H1 (cell line): ENCODE data around the gene ACTRT1. TPM values are rescaled to one million over a fixed set of nuclear protein-coding genes. Genes with fewer than 3 reads are reported as not detected.

Source experiments
- ASH2L ChIP-seq: fragments of 200-600, 300-600 bp; sonication (generic); IDR thresholded peaks from one replicate; pipeline ENCODE4 v1.7.1; 2017; ENCODE audit warnings: low read length
- BACH1 ChIP-seq: IDR thresholded peaks from 2 replicates; pipeline ENCODE4 v1.6.1; 2012; ENCODE audit warnings: low read length, improper control_type of control experiment
- CBX5 ChIP-seq: fragments of 300-800, 300-1000 bp; sonication (generic); IDR thresholded peaks from 2 replicates; pipeline ENCODE4 v1.7.1; 2016; ENCODE audit warnings: antibody characterized with exemption, low read length, low read depth
- HDAC6 ChIP-seq: IDR thresholded peaks from one replicate; pipeline ENCODE4 v1.7.1; 2012; ENCODE audit warnings: low read depth, mild to moderate bottlenecking, inconsistent platforms, low read length, moderate library complexity
- JUND ChIP-seq: IDR thresholded peaks from 2 replicates; pipeline ENCODE4 v1.6.1; 2011; ENCODE audit warnings: mild to moderate bottlenecking, improper control_type of control experiment, low read length
- RNF2 ChIP-seq: fragments of 200-900, 300-1000 bp; sonication (generic); IDR thresholded peaks from 2 replicates; pipeline ENCODE4 v1.7.1; 2016; ENCODE audit warnings: borderline replicate concordance, low read depth, mild to moderate bottlenecking, antibody characterized with exemption, low read length; ENCODE audit not compliant: poor library complexity, severe bottlenecking; ENCODE audit errors: missing control alignments
- RXRA ChIP-seq: IDR thresholded peaks from 2 replicates; pipeline ENCODE4 v1.6.1; 2011; ENCODE audit warnings: low read depth, mild to moderate bottlenecking, low read length, moderate library complexity; ENCODE audit not compliant: insufficient read depth
- TEAD4 ChIP-seq: IDR thresholded peaks from 2 replicates; pipeline ENCODE4 v1.6.1; 2012; ENCODE audit warnings: low read depth, low read length, inconsistent platforms, mixed read lengths
- polyA plus RNA-seq, 7 experiments: library from polyadenylated mRNA; depleted of rRNA in 3 of 7; stranded (reverse) in 5 of 7; unstranded in 2 of 7; fragments of >200 nt in 5 of 7; fragments of 200-250 nt in 2 of 7; gene quantifications; 1 replicate in 5 of 7; 2 replicates in 1 of 7; 4 replicates in 1 of 7; pipeline versions ENCODE4 v1.2.1 to v1.2.3, GENCODE V29; 2011 to 2013; ENCODE audit warnings: missing spikeins in 2 of 7, mixed read lengths in 2 of 7
- total RNA-seq: library from RNA; stranded (reverse); fragmentation: NEBNext Ultra II Directional; extraction: Animal tissue kit (Norgen Biotek cat#: 25700); gene quantifications from 2 replicates; pipeline ENCODE4 v1.2.1, GENCODE V29; 2021

Gene ACTRT1
- total and polyA plus RNA-seq, 2 of the 8 experiments (the other 6 are each of a cell fraction or from before 2014, with no cell fraction given) = 0.08 TPM; not detected in 1

GRCh38 chrX:128019218-128019617, 33.0 kb downstream of the ACTRT1 start (continued):
- no peak for TF ChIP-seq JUND
- no peak for TF ChIP-seq RXRA
- no peak for TF ChIP-seq ASH2L
- no peak for TF ChIP-seq RNF2
- TF ChIP-seq TEAD4 = no peak
- no peak for TF ChIP-seq BACH1
- no peak for TF ChIP-seq CBX5
- no peak for TF ChIP-seq HDAC6
- TF ChIP-seq, all 59 proteins: peak for 0
